DMS153 treated with DMSO at 0.1 percent for 48 hours (cell line): ENCODE results near the gene TMX3.

Experiments used
- DNase-seq: peaks from one replicate; lab custom pipeline; 2025; ENCODE audit not compliant: unreplicated experiment; lab: John Stamatoyannopoulos, UW

Gene TMX3

GRCh38 chr18:68714712-68715496 is at the start of gene TMX3:
Gene TMX3, minus strand, starts transcription at chr18:68715108. Its CDS starts 127 bp downstream, at chr18:68714981.
- DNase-seq, result peak; percentile 89

- no peak for DNase-seq
These were observed 49.1 kb upstream of the TMX3 start for GRCh38 chr18:68764016-68764415.

GRCh38 chr18:68763083-68763482 is 48.2 kb upstream of the TMX3 start:
- no peak for DNase-seq

GRCh38 chr18:68759308-68759707 is 44.4 kb upstream of the TMX3 start:
- no peak for DNase-seq

- no peak for DNase-seq
These were observed 42.2 kb upstream of the TMX3 start for GRCh38 chr18:68757126-68757525.

- DNase-seq, result no peak
These were observed 27.3 kb upstream of the TMX3 start for GRCh38 chr18:68742206-68742605.

- DNase-seq, result no peak
These were observed 26.1 kb upstream of the TMX3 start for GRCh38 chr18:68740966-68741365.

- DNase-seq, result no peak
These were observed 24.6 kb upstream of the TMX3 start for GRCh38 chr18:68739462-68739861.

- no peak for DNase-seq
These were observed 23.7 kb upstream of the TMX3 start for GRCh38 chr18:68738564-68738963.

GRCh38 chr18:68735483-68736343 is 20.8 kb upstream of the TMX3 start:
- peak; percentile 20 for DNase-seq

- no peak for DNase-seq
These were observed 19.4 kb upstream of the TMX3 start for GRCh38 chr18:68734308-68734707.

GRCh38 chr18:68733707-68734106 is 18.8 kb upstream of the TMX3 start:
- DNase-seq, result no peak

GRCh38 chr18:68728081-68728700 is 13.3 kb upstream of the TMX3 start:
- no peak for DNase-seq

- DNase-seq, result no peak
These were observed 12.6 kb upstream of the TMX3 start for GRCh38 chr18:68727506-68727905.

- DNase-seq, result no peak
These were observed 10.4 kb upstream of the TMX3 start for GRCh38 chr18:68725346-68725745.

GRCh38 chr18:68724021-68724420 is 9.1 kb upstream of the TMX3 start:
- no peak for DNase-seq

GRCh38 chr18:68723539-68723938 is 8.6 kb upstream of the TMX3 start:
- DNase-seq, result no peak

GRCh38 chr18:68722821-68723220 is 7.9 kb upstream of the TMX3 start:
- no peak for DNase-seq

GRCh38 chr18:68721681-68722583 is 7.0 kb upstream of the TMX3 start:
- DNase-seq, result no peak

GRCh38 chr18:68714366-68714711 is 569 bp downstream of the TMX3 start:
- no peak for DNase-seq

- DNase-seq, result no peak
These were observed 1.1 kb downstream of the TMX3 start for GRCh38 chr18:68713796-68714195.
